HG02938 (cell line): ENCODE measurements around the gene EPN1.

ENCODE experiments used
- ATAC-seq: cut with Tn5 transposase; IDR thresholded peaks from one replicate; pipeline ENCODE4 v1.9.1; 2021; ENCODE audit warnings: mild to moderate bottlenecking, moderate library complexity; ENCODE audit not compliant: unreplicated experiment

The EPN1 gene

GRCh38 chr19:55692681-55693081 lies 17.7 kb downstream of the EPN1 start:
- ATAC-seq, result no peak

DNA sequence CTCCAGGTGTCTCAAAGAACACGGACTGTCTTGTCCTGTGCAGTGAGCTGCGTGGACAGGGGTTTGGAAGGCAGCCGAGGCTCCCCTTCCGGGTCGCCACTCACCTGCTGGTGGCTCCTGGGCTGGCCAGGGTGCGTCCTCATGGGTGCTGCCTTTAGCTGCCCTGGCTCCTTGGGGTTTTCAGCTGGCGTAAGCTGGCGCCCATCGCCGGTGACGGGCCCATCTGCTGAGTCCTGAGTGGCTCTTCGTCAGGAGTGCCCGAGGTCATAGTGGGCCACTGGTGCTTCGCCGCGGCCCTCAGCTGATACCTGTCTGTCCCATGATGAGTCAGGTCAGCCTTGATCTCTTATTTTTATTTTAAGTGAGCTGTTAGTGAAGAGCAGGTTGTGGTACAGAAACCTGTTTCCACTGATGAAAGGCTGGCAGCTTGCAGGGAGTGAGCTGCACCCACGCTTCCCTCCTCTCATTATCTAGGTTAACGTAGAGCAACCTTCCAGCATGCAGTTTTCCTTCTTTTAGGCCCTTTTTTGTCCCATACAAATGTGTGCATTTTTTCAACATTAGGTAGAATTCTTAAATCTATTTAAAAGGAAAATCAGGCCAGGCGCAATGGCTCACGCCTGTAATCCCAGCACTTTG lies 18.4 kb downstream of the EPN1 start:
- no peak for ATAC-seq

DNA sequence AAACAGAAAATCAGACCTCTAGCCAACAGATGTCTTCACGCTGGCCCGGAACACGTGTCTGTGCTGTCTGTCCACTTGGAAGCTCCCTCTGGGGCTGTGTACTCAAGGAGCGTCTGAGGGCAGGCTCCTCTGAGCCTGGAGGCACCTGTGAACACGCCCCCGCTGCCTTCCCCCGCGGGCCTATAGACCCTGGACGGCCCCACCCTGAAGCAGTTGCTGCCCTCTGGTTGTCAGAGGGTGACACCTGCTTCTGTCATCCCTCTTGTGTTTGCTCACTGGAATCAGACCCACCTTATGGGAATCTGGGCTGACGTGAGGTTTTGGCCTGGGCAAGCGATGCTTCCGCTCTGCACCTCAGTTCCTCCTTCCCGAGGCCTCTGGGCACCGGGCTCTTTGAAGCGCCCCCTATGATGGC lies 19.2 kb downstream of the EPN1 start:
- no peak for ATAC-seq

DNA sequence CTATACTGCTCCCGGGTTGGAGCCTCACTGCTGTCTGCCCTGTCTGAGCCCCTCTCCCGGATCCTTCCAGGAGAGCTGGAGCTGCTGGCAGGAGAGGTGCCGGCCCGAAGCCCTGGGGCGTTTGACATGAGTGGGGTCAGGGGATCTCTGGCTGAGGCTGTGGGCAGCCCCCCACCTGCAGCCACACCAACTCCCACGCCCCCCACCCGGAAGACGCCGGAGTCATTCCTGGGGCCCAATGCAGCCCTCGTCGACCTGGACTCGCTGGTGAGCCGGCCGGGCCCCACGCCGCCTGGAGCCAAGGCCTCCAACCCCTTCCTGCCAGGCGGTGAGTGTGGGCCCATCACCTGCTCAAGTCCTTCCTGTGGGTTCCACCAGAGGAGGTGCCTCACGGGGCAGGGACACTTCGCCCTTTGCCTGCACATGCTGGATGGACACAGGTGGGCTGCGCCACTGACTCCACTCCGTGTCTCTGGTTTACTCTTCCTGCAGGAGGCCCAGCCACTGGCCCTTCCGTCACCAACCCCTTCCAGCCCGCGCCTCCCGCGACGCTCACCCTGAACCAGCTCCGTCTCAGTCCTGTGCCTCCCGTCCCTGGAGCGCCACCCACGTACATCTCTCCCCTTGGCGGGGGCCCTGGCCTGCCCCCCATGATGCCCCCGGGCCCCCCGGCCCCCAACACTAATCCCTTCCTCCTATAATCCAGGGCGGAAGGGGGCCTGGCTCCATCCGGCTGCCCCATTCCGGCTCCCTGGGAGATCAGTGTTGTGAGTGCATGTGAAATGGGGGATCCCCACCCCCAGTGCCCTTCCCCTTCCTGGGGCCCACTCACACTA lies 19.8 kb downstream of the EPN1 start:
- no peak for ATAC-seq

- ATAC-seq, result no peak
These were observed 20.7 kb downstream of the EPN1 start for GRCh38 chr19:55695511-55696290.

DNA sequence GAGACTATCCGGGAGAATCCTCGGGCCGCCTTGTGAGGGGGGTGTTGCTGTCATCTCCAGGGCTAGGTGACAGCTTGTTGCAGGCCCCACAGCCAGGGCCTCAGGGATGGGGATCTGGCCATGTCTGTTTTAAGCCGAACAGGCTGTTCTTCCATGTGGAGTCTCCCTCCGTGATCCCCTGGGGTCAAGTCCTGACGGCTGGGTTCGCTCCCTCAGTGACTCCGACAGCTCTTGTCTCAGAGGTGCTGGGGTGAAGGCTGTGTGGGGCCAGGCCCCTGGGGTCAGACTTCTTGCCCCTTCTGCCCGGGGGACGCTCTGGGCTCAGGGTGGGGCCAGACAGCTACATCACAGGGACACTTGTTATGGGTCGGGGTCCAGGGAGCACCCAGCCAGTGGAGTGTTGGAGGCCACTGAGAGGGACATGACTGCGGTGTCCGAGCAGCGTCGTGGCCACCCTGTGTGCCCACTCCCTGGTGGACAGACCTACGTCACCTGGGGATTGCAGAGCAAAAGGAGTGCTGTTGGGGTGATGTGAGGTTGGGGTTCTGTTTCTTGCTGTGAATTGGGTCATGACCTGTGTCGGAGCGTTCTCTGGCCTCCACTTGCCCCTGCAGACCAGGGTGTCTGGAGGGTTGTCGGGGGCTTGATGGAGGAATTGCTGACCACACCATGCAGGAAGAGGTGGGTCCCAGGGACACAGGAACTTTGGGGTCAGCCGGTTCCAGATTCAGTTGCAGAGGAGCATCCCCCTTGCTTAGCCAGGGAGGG lies 21.5 kb downstream of the EPN1 start:
- no peak for ATAC-seq

GRCh38 chr19:55697069-55697440 lies 22.0 kb downstream of the EPN1 start:
- ATAC-seq, result no peak

GRCh38 chr19:55697698-55698097 lies 22.7 kb downstream of the EPN1 start:
- no peak for ATAC-seq

GRCh38 chr19:55698256-55698655 lies 23.2 kb downstream of the EPN1 start:
- ATAC-seq, result no peak

DNA sequence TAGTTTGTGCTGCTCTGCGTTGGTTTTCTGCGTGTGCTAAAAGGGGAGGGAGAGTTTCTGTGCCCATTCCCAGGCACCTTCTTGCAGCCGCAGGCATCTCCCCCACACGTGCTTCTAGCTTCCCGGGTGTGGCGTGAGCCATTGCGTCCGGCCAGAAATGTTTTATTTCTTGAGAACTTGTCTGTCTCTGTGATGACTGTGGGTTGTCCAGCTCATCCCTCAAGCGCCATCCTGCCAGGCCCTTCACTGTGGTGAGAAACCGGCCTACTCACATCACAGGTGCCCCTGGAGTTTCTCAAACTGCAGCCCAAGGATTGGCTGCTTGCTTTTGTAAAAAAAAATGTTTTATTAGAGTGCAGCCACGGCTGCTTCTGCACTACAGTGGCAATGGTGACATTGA lies 24.2 kb downstream of the EPN1 start:
- no peak for ATAC-seq

- ATAC-seq, result no peak
These were observed 25.8 kb downstream of the EPN1 start for GRCh38 chr19:55700813-55701212.

DNA sequence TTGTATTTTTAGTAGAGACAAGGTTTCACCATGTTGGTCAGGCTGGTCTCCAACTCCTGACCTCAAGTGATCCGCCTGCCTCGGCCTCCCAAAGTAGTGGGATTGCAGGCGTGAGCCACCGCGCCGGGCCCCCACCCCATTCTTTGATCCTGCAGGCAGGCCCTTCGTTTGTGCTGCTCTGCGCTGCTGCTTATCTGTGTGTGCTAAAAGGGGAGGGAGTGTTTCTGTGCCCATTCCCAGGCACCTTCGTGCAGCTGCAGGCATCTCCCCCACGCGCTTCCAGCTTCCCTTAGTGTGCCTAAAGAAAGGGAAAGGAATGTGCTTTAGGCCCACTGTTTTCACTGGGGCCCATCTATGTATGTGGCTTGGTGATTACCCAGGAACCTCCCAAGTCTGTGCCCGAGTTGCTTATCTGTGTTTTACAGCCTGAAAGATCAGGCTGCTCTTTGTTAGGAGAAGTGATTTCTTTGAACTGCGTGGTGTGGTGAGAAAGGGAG lies 27.2 kb downstream of the EPN1 start:
- ATAC-seq, result no peak

DNA sequence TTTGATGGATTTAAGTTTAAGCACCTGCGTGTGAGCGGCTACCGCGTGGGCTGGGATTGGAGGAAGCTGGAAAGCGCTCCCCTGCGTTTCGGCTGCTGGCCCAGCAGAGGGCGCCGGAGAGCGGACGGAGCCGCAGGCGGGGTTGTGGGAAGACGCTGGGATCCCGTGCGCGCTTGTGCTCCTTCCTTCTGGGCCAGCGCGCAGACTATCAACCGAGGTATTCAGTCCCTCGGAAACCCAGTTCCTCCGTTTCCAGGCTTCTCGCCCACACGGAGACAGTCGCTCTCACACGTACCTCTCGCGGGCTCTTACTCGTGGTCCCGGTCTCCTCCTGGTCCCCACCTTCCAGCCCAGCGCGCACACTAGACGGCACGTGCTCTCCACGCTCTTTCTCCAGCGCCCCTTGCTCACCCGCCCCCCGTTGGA lies 28.8 kb downstream of the EPN1 start:
- ATAC-seq, result no peak

DNA sequence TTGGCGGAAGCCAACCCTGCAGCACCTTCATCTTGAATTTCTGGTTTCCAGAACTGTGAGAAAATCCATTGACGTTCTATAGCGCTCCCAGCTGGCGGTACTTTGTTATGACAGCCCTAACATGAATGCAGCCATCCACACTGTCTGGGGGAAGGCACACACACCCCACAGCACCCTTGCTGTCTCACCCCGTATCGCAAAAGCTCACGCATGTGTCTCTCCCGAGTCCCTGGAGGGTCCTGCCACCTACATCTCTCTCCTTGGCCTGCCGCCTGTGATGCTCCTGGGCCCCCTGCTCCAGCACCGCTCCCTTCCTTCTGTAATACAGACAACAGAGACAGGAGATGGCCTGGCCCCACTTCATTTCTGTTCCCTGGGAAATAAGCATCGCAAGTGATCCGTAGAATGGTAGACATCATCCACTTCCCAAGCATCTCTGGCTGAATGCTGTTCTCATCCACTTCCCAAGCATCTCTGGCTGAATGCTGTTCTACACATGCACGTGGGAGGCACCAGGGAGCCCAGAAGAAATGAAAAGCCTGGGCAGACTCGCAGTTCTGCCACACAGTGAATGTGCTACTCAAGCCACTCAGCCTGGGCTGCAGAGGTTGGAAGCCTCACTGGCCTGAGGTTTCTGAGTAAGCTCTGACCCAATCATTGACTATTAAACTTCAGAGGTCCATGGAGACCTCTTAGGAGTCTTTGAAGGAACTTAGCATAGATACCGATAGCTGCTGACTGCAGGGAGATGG lies 29.6 kb downstream of the EPN1 start:
- no peak for ATAC-seq

GRCh38 chr19:55705972-55706371 lies 30.9 kb downstream of the EPN1 start:
- no peak for ATAC-seq

GRCh38 chr19:55711719-55712118 lies 36.7 kb downstream of the EPN1 start:
- no peak for ATAC-seq

- no peak for ATAC-seq
These were observed 38.0 kb downstream of the EPN1 start for GRCh38 chr19:55712804-55713631.

GRCh38 chr19:55716531-55716930 lies 41.5 kb downstream of the EPN1 start:
- ATAC-seq, result no peak

- ATAC-seq, result no peak
These were observed 42.2 kb downstream of the EPN1 start for GRCh38 chr19:55717251-55717650.
